GM12892 (cell line): Measurements from ENCODE around the gene SRR.

Source experiments
- POLR2A ChIP-seq: IDR thresholded peaks from 2 replicates; pipeline ENCODE4 v1.6.1; 2011; ENCODE audit warnings: low read depth, low read length, control low read depth
- POLR2AphosphoS5 ChIP-seq: IDR thresholded peaks from 2 replicates; pipeline ENCODE4 v1.6.1; 2011; ENCODE audit warnings: low read depth, low read length, control low read depth
- TAF1 ChIP-seq: IDR thresholded peaks from 2 replicates; pipeline ENCODE4 v1.6.1; 2011; ENCODE audit warnings: low read depth, mild to moderate bottlenecking, control low read depth, low read length, borderline replicate concordance

DNA sequence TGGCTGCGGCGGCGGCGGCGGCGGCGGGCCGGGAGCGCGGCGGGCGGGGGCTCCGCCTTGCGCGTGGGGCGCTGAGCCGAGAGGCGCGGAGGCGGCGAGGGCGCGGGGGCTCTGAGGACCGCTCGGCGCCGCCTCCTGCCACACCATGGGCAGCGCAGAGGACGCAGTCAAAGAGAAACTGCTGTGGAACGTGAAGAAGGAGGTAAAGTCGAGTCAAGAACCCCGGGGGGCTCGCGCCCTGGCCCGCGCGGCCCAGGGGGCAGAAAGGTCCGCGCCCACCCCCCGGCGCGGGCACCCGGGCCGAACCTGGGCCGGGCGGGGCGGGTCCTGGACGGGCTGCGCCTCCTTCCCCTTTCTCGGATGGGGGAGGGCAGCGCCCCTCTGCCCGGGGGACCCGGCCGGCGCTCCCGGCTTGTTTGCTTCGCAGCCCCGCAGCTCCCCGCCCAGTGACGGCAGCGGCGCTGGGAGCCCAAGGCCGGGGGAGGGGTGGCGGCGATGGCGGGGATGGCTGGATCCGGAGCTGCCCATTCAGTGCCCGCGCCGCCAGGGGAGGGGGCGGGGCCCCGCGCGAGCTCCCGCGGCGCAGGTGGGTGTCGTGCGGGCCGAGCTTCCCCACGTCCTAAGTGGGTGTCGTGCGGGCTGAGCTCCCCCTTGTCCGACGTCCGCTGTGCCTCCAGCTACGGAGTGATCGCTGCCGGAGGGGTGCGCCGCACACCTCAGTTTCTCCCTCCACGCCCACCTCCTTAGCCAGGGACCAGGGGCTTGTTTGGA is 34.0 kb downstream of the SRR start:
- no peak for TF ChIP-seq POLR2A
- no peak for TF ChIP-seq POLR2AphosphoS5
- no peak for TF ChIP-seq TAF1
